Thyroid gland (tissue), 4 donors: ENCODE results near the gene MRGPRX2.

Experiments
- POLR2A ChIP-seq, 2 donors: fragments of 450-650 bp; IDR thresholded peaks; one replicate each; pipeline ENCODE4 v1.6.1; 2017; ENCODE audit warnings: antibody characterized with exemption in 2 of 2, mild to moderate bottlenecking in 2 of 2, moderate library complexity in 1 of 2
- TF ChIP-seq, protein P1 (sequence below), 6 experiments: fragments of 200-600 bp in 3 of 6; fragments of 450-650 bp in 3 of 6; sonication (generic) in 3 of 6; IDR thresholded peaks; one replicate each; pipeline ENCODE4 v1.5.1; 2016 to 2019; ENCODE audit warnings: antibody characterized with exemption in 6 of 6, mild to moderate bottlenecking in 2 of 6, inconsistent platforms in 1 of 6, moderate library complexity in 1 of 6

DNA sequence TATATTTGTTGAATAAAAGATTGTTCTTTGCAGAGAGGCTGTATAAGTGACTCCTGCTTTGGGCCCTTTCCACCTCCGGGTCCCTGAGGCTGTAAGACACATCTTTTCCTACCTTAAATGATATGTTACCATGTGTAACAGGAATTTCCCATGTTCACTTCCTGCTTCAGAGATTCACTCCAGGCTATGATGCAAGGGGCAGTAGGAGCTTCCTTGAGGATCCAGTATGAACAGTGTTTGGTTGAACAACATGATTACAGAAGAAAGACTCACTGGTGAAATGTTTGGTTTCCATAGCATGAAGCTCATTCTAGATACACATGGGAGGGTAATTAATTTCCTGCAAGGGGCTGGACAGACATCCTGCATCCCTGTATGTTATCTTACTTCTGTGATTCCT is 30.8 kb upstream of the MRGPRX2 start:
- TF ChIP-seq POLR2A (IDR thresholded peaks at IDR 0.05), result no peak
- TF ChIP-seq, protein P1, sequence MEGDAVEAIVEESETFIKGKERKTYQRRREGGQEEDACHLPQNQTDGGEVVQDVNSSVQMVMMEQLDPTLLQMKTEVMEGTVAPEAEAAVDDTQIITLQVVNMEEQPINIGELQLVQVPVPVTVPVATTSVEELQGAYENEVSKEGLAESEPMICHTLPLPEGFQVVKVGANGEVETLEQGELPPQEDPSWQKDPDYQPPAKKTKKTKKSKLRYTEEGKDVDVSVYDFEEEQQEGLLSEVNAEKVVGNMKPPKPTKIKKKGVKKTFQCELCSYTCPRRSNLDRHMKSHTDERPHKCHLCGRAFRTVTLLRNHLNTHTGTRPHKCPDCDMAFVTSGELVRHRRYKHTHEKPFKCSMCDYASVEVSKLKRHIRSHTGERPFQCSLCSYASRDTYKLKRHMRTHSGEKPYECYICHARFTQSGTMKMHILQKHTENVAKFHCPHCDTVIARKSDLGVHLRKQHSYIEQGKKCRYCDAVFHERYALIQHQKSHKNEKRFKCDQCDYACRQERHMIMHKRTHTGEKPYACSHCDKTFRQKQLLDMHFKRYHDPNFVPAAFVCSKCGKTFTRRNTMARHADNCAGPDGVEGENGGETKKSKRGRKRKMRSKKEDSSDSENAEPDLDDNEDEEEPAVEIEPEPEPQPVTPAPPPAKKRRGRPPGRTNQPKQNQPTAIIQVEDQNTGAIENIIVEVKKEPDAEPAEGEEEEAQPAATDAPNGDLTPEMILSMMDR (IDR thresholded peaks at IDR 0.05), result no peak
